ENCODE measurements around the gene SELENOI.
"Not testable (repeated sequence)": the region's sequence is repeated elsewhere in the genome, so short reads cannot be mapped to it uniquely, and the experiment has no call there.

Gene SELENOI

GRCh38 chr2:26327291-26328272 lies 18.4 kb upstream of the SELENOI start:
- DNase-seq, result no peak

GRCh38 chr2:26329083-26329482 lies 16.9 kb upstream of the SELENOI start:
- not testable (repeated sequence) for DNase-seq

- peak; percentile 83 for DNase-seq
Observed at GRCh38 chr2:26330114-26330549, 15.8 kb upstream of the SELENOI start.

- no peak for DNase-seq
Observed at GRCh38 chr2:26330604-26331003, 15.3 kb upstream of the SELENOI start.

GRCh38 chr2:26331321-26331720 lies 14.6 kb upstream of the SELENOI start:
- DNase-seq, result not testable (repeated sequence)

GRCh38 chr2:26333293-26333692 lies 12.7 kb upstream of the SELENOI start:
- DNase-seq, result no peak

- DNase-seq, result no peak
Observed at GRCh38 chr2:26335231-26335630, 10.7 kb upstream of the SELENOI start.

- DNase-seq, result no peak
Observed at GRCh38 chr2:26336719-26337118, 9.2 kb upstream of the SELENOI start.

- no peak for DNase-seq
Observed at GRCh38 chr2:26337298-26337697, 8.6 kb upstream of the SELENOI start.

GRCh38 chr2:26340831-26341230 lies 5.1 kb upstream of the SELENOI start:
- DNase-seq, result no peak

GRCh38 chr2:26344581-26345282 lies 1.2 kb upstream of the SELENOI start:
- peak; percentile 25 for DNase-seq

- no peak for DNase-seq
Observed at GRCh38 chr2:26345283-26345544, 729 bp upstream of the SELENOI start.

GRCh38 chr2:26346454-26347053 lies 611 bp downstream of the SELENOI start, which contains the start of gene ADGRF3:
Gene ADGRF3, minus strand, starts transcription at chr2:26346789. Its CDS starts 555 bp downstream, at chr2:26346234.
- peak; percentile 67 for DNase-seq

- no peak for DNase-seq
Observed at GRCh38 chr2:26347286-26347865, 1.4 kb downstream of the SELENOI start.

- DNase-seq, result no peak
Observed at GRCh38 chr2:26349690-26350089, 3.7 kb downstream of the SELENOI start.

GRCh38 chr2:26351375-26352090 lies 5.6 kb downstream of the SELENOI start:
- DNase-seq, result no peak

GRCh38 chr2:26352892-26353291 lies 6.9 kb downstream of the SELENOI start:
- DNase-seq, result peak; percentile 58

- DNase-seq, result not testable (repeated sequence)
Observed at GRCh38 chr2:26354469-26354868, 8.5 kb downstream of the SELENOI start.

- DNase-seq, result peak; percentile 10
Observed at GRCh38 chr2:26355038-26355995, 9.4 kb downstream of the SELENOI start.

GRCh38 chr2:26356111-26356510 lies 10.2 kb downstream of the SELENOI start:
- DNase-seq, result no peak

GRCh38 chr2:26356771-26357170 lies 10.8 kb downstream of the SELENOI start:
- DNase-seq, result no peak

All from stimulated activated CD4-positive, alpha-beta T cell treated with anti-CD3 and anti-CD28 coated beads, Interleukin-4, amount 100 ng/mL, for 24 hours (primary cell).